Effector CD4-positive, alpha-beta T cell (primary cell): ENCODE data around the gene ZDHHC8.

Experiments
- DNase-seq: peaks from one replicate; pipeline ENCODE4 v3.0.0-alpha.2; 2020

Gene ZDHHC8

GRCh38 chr22:20164863-20165262, 33.3 kb downstream of the ZDHHC8 start:
- no peak for DNase-seq

DNA sequence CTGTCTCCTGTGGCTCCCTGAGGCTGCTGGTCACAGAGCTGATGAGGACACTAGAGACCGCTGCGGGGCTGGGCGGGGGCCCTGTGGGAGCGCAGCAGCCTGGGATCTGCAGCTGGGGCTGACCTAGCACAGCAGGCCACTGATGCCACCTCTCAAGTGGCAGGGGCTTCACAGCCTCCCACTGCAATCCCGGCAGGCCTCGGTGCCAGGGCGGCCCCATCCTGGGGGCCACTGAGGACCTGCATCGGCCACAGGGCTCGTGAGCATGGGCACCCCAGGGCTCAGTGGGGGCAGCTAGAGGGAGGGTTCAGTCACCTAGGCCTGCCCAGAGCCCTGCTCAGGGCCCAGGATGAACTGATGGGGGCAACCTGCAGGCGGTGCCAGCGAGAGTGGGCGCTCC, 33.8 kb downstream of the ZDHHC8 start:
- DNase-seq: no peak

GRCh38 chr22:20165913-20166312, 34.3 kb downstream of the ZDHHC8 start:
- DNase-seq: no peak

GRCh38 chr22:20166703-20167102, 35.1 kb downstream of the ZDHHC8 start:
- no peak for DNase-seq

DNA sequence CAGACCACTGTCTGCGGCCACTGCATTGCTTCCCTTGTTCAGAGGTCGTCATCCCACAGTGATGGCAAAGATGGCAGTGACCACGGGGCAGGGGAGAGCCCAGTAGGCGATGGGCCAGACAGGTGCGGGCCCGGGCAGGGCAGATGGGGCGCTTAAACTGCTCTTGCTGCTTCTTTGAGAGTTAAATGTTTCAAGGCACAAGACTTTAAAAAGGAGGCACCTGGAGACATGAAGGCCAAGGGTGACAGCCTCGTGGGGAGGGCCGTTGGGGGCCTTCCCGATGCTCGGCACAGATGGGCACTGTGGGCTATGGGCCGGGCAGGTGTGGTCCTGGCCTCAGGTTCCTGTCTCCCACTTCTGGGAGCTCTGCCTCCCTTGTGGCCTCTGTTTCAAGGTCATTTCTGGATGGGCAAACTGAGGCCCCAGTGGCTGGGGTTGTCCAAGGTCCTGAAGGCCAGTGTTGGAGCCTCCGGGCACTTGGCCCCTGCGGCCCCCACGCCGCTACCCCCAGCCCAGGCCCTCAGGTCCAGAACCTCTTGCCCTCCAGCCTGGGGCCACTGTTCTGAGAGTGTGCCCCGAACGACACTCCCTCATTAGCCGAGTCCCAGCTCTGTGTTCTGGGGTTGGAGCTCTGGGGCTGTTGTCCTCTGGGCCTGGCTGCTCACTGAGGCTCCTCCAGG, 36.2 kb downstream of the ZDHHC8 start:
- DNase-seq: no peak

GRCh38 chr22:20169253-20169822, 37.7 kb downstream of the ZDHHC8 start:
- no peak for DNase-seq

DNA sequence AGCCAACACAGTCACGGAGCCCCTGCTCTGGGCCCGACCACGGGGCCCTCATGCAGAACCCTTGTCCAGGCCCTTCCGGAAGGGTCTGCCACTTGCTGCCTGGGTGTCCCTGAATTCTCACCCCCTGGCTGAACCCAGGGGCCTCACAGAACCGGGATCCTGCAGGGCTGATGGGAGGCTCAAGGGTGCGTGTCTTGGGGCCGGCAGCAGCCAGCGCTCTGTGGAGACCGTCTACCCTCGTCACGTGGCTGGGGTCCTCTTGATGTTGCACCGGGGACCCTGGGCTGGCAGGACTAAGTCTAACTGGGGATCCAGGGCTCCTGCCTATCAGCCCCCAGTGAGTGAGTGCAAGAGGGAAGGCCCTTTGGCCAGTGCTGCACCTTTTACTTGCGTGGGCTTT, 38.6 kb downstream of the ZDHHC8 start:
- DNase-seq: no peak

DNA sequence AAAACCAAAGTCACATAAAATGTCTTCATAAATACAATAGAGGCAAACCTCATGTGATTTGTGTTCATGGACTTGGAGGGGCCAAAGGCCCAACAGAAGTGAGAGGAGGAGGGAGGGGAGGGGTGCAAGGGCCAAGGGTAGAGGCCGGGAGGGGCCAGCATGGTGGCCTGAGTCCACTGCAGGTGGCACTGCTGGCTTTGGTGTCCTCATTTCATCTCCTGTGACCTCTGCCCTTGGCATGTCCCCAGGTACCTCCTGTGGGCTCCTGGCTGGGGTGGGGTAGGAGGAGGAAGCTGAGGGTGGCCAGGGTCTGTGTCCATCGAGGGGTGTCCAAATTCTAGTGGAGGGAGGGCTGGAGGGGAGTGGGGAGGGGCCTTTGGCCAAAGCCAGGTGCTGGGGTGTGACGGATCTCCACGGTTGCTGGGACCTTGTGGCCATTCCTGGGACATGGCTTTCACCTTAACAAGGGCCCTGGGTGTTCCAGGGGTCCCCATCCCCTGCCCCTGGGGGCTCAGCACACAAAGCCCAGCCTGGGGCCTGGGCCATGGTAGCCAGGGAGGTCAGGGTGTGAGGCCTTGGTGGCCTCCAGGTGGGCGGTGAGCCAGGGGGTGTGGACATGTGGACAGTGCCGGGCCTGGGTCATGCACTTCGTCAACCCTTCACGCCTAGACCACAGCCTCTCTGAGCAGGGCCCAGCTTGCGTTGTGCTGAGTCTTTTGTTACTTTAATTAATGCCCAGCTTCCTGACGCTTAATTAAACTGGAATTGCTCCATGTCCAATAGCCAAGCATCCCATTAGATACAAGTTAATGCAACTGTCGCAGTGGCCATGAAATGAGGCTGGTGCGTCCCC, 39.9 kb downstream of the ZDHHC8 start:
- no peak for DNase-seq

DNA sequence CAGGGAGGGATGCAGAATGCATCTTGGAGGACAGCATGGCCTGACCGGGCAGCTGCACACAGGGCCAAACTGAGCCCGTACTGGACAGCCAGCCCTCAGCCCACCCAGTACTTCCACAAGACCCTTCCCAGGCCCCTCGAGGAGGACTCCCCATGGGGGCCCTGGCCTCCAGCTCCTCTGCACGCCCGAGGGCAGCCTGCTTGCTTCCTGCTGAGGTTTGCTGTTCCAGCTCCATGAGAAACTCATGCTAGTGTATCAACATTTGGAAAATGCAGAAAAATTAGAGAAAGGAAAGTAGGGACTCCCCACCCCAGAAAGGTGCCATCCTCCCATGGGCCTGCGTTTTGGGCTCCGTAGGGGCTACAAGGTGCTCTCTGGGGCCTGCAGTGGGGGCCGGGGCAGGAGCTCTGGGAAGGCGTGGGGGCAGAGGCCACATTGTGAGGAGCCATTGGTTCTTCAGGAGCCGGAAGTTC, 40.6 kb downstream of the ZDHHC8 start:
- DNase-seq: no peak

DNA sequence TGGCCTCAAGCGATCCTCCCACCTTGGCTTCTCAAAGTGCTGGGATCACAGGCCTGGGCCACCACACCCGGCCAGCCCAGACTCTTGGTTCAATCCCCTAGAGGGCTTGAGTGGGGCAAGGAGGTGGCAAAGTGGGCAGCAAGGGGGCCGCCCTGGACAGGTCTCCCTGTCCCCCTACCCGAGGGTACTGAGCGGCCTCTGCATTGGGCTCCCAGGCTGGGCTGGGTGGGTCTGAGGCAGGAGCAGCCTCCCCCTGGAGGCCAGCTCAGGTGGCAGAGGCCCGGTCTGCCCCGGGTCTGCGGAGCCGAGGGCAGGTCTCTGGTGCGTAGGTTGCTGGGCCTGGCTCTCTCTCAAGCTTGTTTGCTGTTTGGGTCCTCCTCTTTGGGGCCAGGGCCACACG, 41.6 kb downstream of the ZDHHC8 start:
- no peak for DNase-seq

- no peak for DNase-seq
Observed at GRCh38 chr22:20173772-20174171, 42.2 kb downstream of the ZDHHC8 start.

DNA sequence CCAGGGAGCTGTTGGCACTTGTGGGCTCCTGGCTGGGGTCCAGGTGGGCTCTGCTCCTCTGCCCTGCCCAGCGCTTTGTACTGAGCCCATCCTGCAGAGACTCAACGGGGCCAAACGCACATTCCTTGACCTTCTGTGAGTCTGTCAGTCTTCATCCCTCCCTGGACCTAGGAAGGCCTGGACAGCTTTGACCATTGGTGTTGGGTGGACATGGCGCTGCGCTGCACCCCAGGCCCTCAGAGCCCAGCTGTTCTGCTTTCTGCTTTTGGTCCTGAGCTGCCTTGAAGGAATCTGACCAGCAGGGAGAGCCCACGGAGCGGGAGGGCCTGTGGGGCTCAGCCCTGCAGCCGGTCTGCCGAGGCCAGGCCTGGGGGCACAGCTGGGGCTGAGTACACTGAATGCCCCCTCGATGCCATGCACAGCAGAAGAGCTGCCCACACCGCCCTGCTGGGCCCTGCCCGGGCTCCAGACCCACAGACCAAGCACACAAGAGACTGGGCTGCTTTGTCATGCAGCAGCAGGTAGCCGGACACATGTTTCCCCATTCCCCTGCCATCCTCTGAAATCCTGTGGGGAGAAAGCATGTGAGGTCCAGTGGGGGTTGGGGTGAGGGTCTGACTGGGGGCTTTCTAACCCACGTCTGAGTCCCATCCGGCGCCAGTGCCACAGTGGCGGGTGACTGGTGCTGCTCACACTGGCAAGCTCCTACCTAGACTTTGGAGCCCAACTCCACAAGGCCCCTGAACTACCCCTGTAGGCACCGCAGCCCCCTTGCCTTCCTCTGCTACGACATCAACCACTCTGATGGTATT, 43.4 kb downstream of the ZDHHC8 start:
- DNase-seq: no peak

DNA sequence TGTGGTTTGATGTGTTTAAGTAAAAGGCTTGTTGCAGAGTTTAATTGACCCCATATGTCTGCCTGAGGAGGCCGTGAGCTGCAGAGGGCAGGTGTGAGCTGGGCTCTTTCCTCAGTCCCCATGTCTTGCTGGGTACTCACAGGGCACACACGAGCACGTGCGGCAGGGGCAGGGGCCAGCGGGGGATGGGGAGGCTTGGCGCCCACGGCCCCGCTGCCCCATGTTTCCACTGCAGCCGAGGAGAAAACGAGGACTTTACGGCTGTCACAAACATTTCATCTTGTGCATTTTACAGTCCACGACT, 43.9 kb downstream of the ZDHHC8 start:
- DNase-seq: no peak

GRCh38 chr22:20176421-20177085, 44.9 kb downstream of the ZDHHC8 start:
- DNase-seq: no peak

- DNase-seq: no peak
Observed at GRCh38 chr22:20177217-20177911, 45.8 kb downstream of the ZDHHC8 start.

DNA sequence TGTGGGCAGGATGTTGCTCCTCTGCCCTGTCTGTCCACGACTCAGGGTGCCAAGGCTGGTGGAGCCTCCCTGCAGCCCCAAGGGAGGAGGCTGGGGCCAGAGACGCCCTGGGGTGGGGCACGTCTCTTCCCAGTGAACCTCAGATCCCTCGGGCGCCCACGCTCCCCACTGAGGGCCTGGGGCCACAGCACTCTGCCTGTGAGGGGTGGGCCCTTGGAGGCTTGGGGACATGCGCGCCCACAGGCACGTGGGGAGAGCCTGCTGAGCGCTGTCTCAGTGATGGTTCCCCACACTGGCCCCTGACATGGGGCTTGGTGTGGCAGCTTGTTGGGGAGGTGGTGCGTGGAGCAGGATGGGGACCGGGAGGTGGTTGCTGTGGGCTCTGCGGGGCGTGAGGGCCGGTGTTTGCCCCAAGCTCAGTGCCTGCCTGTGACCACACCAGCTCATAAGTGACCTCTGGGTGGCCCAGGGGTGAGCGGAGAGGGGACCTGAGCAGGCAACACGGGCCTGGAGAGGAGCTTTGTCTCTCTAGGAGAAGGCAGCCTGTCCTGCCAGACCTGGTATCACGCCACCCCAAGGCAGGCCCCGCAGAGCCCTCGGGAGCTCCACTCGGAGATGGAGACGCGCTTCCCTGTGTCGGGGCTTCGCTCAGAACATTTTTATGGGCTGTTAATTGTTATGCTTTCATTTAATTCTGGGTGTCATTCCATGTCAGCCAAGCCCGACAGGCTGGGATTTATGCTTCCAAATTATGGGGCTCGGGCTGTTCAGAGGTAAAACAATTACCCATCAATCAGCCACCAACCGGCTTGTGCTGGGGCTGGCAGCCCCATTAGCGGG, 46.7 kb downstream of the ZDHHC8 start:
- DNase-seq: no peak

- no peak for DNase-seq
Observed at GRCh38 chr22:20178915-20179227, 47.3 kb downstream of the ZDHHC8 start.

GRCh38 chr22:20179455-20180244, 48.0 kb downstream of the ZDHHC8 start:
- DNase-seq: no peak

- no peak for DNase-seq
Observed at GRCh38 chr22:20180245-20180630, 48.6 kb downstream of the ZDHHC8 start.

- no peak for DNase-seq
Observed at GRCh38 chr22:20180640-20181039, 49.0 kb downstream of the ZDHHC8 start.
